GM18868 (cell line): ENCODE data around the gene DPF3.

ENCODE experiments used
- ATAC-seq: cut with Tn5 transposase; IDR thresholded peaks from one replicate; pipeline ENCODE4 v1.9.1; 2021; ENCODE audit warnings: mild to moderate bottlenecking, moderate library complexity; ENCODE audit not compliant: unreplicated experiment

Gene DPF3

GRCh38 chr14:72745546-72745945, 148.4 kb downstream of the DPF3 start:
- no peak for ATAC-seq

GRCh38 chr14:72744416-72745120, 149.3 kb downstream of the DPF3 start:
- no peak for ATAC-seq

- ATAC-seq: no peak
Observed at GRCh38 chr14:72743626-72744025, 150.3 kb downstream of the DPF3 start.

- ATAC-seq: no peak
Observed at GRCh38 chr14:72742838-72743195, 151.1 kb downstream of the DPF3 start.

- ATAC-seq: no peak
Observed at GRCh38 chr14:72742118-72742837, 151.6 kb downstream of the DPF3 start.

GRCh38 chr14:72741826-72742117, 152.1 kb downstream of the DPF3 start:
- ATAC-seq: no peak

GRCh38 chr14:72740966-72741825, 152.7 kb downstream of the DPF3 start:
- ATAC-seq: no peak

- no peak for ATAC-seq
Observed at GRCh38 chr14:72740504-72740961, 153.4 kb downstream of the DPF3 start.

GRCh38 chr14:72739446-72740405, 154.2 kb downstream of the DPF3 start:
- ATAC-seq: no peak

GRCh38 chr14:72738161-72738611, 155.7 kb downstream of the DPF3 start:
- ATAC-seq: no peak

- no peak for ATAC-seq
Observed at GRCh38 chr14:72737560-72737943, 156.3 kb downstream of the DPF3 start.

- no peak for ATAC-seq
Observed at GRCh38 chr14:72736786-72737559, 156.9 kb downstream of the DPF3 start.

GRCh38 chr14:72736308-72736707, 157.6 kb downstream of the DPF3 start:
- no peak for ATAC-seq

GRCh38 chr14:72732022-72732780, 161.7 kb downstream of the DPF3 start:
- no peak for ATAC-seq

- ATAC-seq: no peak
Observed at GRCh38 chr14:72731252-72732020, 162.5 kb downstream of the DPF3 start.

GRCh38 chr14:72730468-72730867, 163.4 kb downstream of the DPF3 start:
- no peak for ATAC-seq

GRCh38 chr14:72726444-72726843, 167.5 kb downstream of the DPF3 start:
- no peak for ATAC-seq

GRCh38 chr14:72723858-72724530, 169.9 kb downstream of the DPF3 start:
- no peak for ATAC-seq
